K562 (cell line): ENCODE measurements around the gene AHNAK. TPM values are rescaled to one million over a fixed set of nuclear protein-coding genes. Genes with fewer than 3 reads are reported as not detected.
A peak's percentile ranks its signal among the peaks of the same experiment; 100 is the strongest.

Experiments
- ATAC-seq: fragments of 200-7000 bp; cut with Tn5 transposase; 3 replicates; pipeline ENCODE4 v1.9.1; 2020; ENCODE audit warnings: moderate library complexity
- BruUV-seq: library from RNA; stranded (reverse); fragments of 400-500 nt; replicated peaks from 2 replicates; lab custom pipeline; 2021; lab: Mats Ljungman, UMichigan
- CTCF ChIA-PET: fragments of 300-600 bp; formaldehyde crosslinking; extraction: SDS; loops from one replicate; lab custom pipeline; 2021; ENCODE audit warnings: low intra/inter-chr PET ratio; lab: Yijun Ruan, JAX
- POLR2A ChIA-PET: fragments of 300-600, 350-650 bp; sonication (Branson Sonifier 250); formaldehyde crosslinking; extraction: SDS; loops from one replicate; lab custom pipeline; 2021; ENCODE audit warnings: antibody characterized with exemption, inconsistent platforms; lab: Yijun Ruan, JAX
- DNase-seq, 4 experiments: peaks; one replicate each; pipeline versions ENCODE4 v3.0.0 to v3.0.0-alpha.2; 2011 to 2018; ENCODE audit warnings: low spot score in 3 of 4, mixed read lengths in 3 of 4; ENCODE audit errors: extremely low read depth in 1 of 4
- FAIRE-seq: peaks from 2 replicates; lab custom pipeline; 2011; peaks lifted over from hg19 to GRCh38; lab: Jason Lieb, UNC
- H2AFZ ChIP-seq: 2 replicates; pipeline ENCODE4 v1.6.0; 2011; ENCODE audit warnings: low read depth, low read length, control low read depth, inconsistent platforms
- H3K27ac ChIP-seq: fragments of 200-600 bp; 3 replicates; pipeline ENCODE4 v1.8.0; 2011; ENCODE audit warnings: low read depth, mild to moderate bottlenecking, control low read depth, inconsistent platforms, low read length, moderate library complexity, mixed read lengths; ENCODE audit errors: extremely low read depth
- H3K27me3 ChIP-seq, 2 experiments: fragments of 300-600 bp in 1 of 2; 2 replicates in 1 of 2; 3 replicates in 1 of 2; pipeline versions ENCODE4 v1.6.0 to v1.8.0; 2011; ENCODE audit warnings: inconsistent platforms in 2 of 2, low read length in 2 of 2, mild to moderate bottlenecking in 1 of 2, mixed read lengths in 1 of 2, moderate library complexity in 1 of 2; ENCODE audit not compliant: control insufficient read depth in 2 of 2, insufficient read depth in 2 of 2
- H3K36me3 ChIP-seq: fragments of 300-600 bp; 3 replicates; pipeline ENCODE4 v1.8.0; 2011; ENCODE audit warnings: mild to moderate bottlenecking, low read length, inconsistent platforms; ENCODE audit not compliant: control insufficient read depth, insufficient read depth
- H3K4me1 ChIP-seq, 2 experiments: fragments of 200-600 bp in 1 of 2; replicated peaks in 1 of 2; 2 replicates in 1 of 2; 3 replicates in 1 of 2; pipeline versions ENCODE4 v1.5.1 to v1.8.0; 2011; ENCODE audit warnings: inconsistent platforms in 2 of 2, low read length in 2 of 2, mild to moderate bottlenecking in 1 of 2, mixed read lengths in 1 of 2, moderate library complexity in 1 of 2; ENCODE audit not compliant: control insufficient read depth in 2 of 2, insufficient read depth in 2 of 2
- H3K4me2 ChIP-seq: 2 replicates; pipeline ENCODE4 v1.6.1; 2011; ENCODE audit warnings: low read length, control low read depth, inconsistent platforms, mixed read lengths; ENCODE audit not compliant: insufficient read depth
- H3K4me3 ChIP-seq: fragments of 200-600 bp; sonication (generic), shearing (Covaris generic); 2 replicates; pipeline ENCODE4 v1.5.1; 2016; ENCODE audit warnings: control low read depth, inconsistent platforms
- H3K79me2 ChIP-seq: fragments of 200-600 bp; 3 replicates; pipeline ENCODE4 v1.8.0; 2011; ENCODE audit warnings: low read length, inconsistent platforms; ENCODE audit not compliant: control insufficient read depth, insufficient read depth
- H3K9ac ChIP-seq, 2 experiments: 2 replicates each; pipeline versions ENCODE4 v1.6.0 to v1.6.1; 2011; ENCODE audit warnings: low read depth in 2 of 2, low read length in 2 of 2, control low read depth in 1 of 2, inconsistent platforms in 1 of 2, mild to moderate bottlenecking in 1 of 2, mixed read lengths in 1 of 2; ENCODE audit not compliant: insufficient read depth in 1 of 2
- H3K9me1 ChIP-seq: one replicate; pipeline ENCODE4 v1.6.0; 2011; ENCODE audit warnings: inconsistent platforms, mild to moderate bottlenecking, low read length, moderate library complexity; ENCODE audit not compliant: control insufficient read depth, insufficient read depth
- H3K9me3 ChIP-seq: replicated peaks from 2 replicates; pipeline ENCODE4 v1.5.1; 2011; ENCODE audit warnings: low read depth, low read length, inconsistent platforms; ENCODE audit not compliant: control insufficient read depth, insufficient read depth
- H4K20me1 ChIP-seq: replicated peaks from 2 replicates; pipeline ENCODE4 v1.6.1; 2011; ENCODE audit warnings: low read length, inconsistent platforms, mixed read lengths; ENCODE audit not compliant: control insufficient read depth, insufficient read depth
- ARID1B ChIP-seq: fragments of 450-650 bp; IDR thresholded peaks from 2 replicates; pipeline ENCODE4 v1.6.1; 2016; ENCODE audit warnings: antibody characterized with exemption, mild to moderate bottlenecking, inconsistent platforms
- CBFA2T2 ChIP-seq: fragments of 450-650 bp; conservative IDR thresholded peaks from 2 replicates; pipeline ENCODE4 v1.6.1; 2017; ENCODE audit warnings: mild to moderate bottlenecking
- CBFA2T3 ChIP-seq: fragments of 450-650 bp; IDR thresholded peaks from 2 replicates; pipeline ENCODE4 v1.6.1; 2017
- CREM ChIP-seq: IDR thresholded peaks from 2 replicates; pipeline ENCODE4 v1.6.1; 2014; ENCODE audit warnings: antibody characterized with exemption, low read depth
- CTBP1 ChIP-seq: fragments of 450-650 bp; IDR thresholded peaks from 2 replicates; pipeline ENCODE4 v1.6.1; 2016; ENCODE audit warnings: borderline replicate concordance
- EGR1 ChIP-seq: fragments of 450-650 bp; conservative IDR thresholded peaks from 2 replicates; pipeline ENCODE4 v1.6.1; 2017; ENCODE audit warnings: mild to moderate bottlenecking
- ESRRA ChIP-seq: fragments of 450-650 bp; IDR thresholded peaks from 2 replicates; pipeline ENCODE4 v1.6.1; 2014; ENCODE audit warnings: low read depth, mild to moderate bottlenecking, moderate library complexity, borderline replicate concordance
- JUND ChIP-seq, 2 experiments: IDR thresholded peaks; 2 replicates in 1 of 2; 3 replicates in 1 of 2; pipeline ENCODE4 v1.6.1; 2011; ENCODE audit warnings: borderline replicate concordance in 2 of 2, low read depth in 2 of 2, low read length in 2 of 2, improper control_type of control experiment in 1 of 2, missing biosample characterization in 1 of 2, missing genetic modification characterization in 1 of 2, missing genetic modification reagents in 1 of 2
- MAFK ChIP-seq: IDR thresholded peaks from 2 replicates; pipeline ENCODE4 v1.6.1; 2011; ENCODE audit warnings: low read length, improper control_type of control experiment
- RCOR1 ChIP-seq, 2 experiments: IDR thresholded peaks; 2 replicates each; pipeline ENCODE4 v1.6.1; 2012; ENCODE audit warnings: low read depth in 2 of 2, low read length in 2 of 2, borderline replicate concordance in 1 of 2, improper control_type of control experiment in 1 of 2
- SOX6 ChIP-seq: fragments of 450-650 bp; IDR thresholded peaks from 2 replicates; pipeline ENCODE4 v1.6.1; 2014; ENCODE audit warnings: mild to moderate bottlenecking
- TAL1 ChIP-seq: fragments of 450-650 bp; IDR thresholded peaks from 2 replicates; pipeline ENCODE4 v1.6.1; 2016; ENCODE audit warnings: mild to moderate bottlenecking
- TCF3 ChIP-seq: sonication (generic); formaldehyde crosslinking; IDR thresholded peaks from 2 replicates; pipeline ENCODE4 v1.4.0; 2020; ENCODE audit warnings: mild to moderate bottlenecking, missing genetic modification reagents
- TEAD4 ChIP-seq, 2 experiments: sonication (generic) in 1 of 2; formaldehyde crosslinking in 1 of 2; IDR thresholded peaks; 2 replicates each; pipeline versions ENCODE4 v1.6.1 to v1.8.0; 2012 to 2022; ENCODE audit warnings: borderline replicate concordance in 1 of 2, inconsistent platforms in 1 of 2, low read length in 1 of 2, mild to moderate bottlenecking in 1 of 2, missing genetic modification reagents in 1 of 2
- ZBTB7A ChIP-seq: IDR thresholded peaks from 2 replicates; pipeline ENCODE4 v1.6.1; 2011; ENCODE audit warnings: low read depth, mild to moderate bottlenecking, low read length, moderate library complexity, borderline replicate concordance; ENCODE audit not compliant: control insufficient read depth
- WGBS: fragments of 100-300 bp; shearing (Covaris generic); methylation state at CpG from one replicate; pipeline ENCODE4 v1.1.6; 2016; ENCODE audit warnings: low coverage, mixed read lengths; ENCODE audit not compliant: insufficient coverage; ENCODE audit errors: missing lambda C conversion rate; 5-methylcytosine and 5-hydroxymethylcytosine counted together
- in situ Hi-C: fragments of 300-500 bp; cut with MboI; formaldehyde crosslinking; loops from 4 replicates; pipeline ENCODE4 v1.15.0; 2018; ENCODE audit warnings: inconsistent platforms, mixed read lengths
- intact Hi-C: fragments of 100-400 bp; cut with micrococcal nuclease; formaldehyde crosslinking; loops from 2 replicates; pipeline ENCODE4 v1.14.2; 2022
- polyA plus RNA-seq, 8 experiments: library from polyadenylated mRNA; depleted of rRNA in 4 of 8; stranded (reverse) in 5 of 8; unstranded in 3 of 8; fragments of >200 nt; fragmentation: Nextera tagmentation in 2 of 8; fragmentation: Illumina TruSeq in 1 of 8; extraction: Ambion mirVana in 2 of 8; extraction: Trizol in 1 of 8; gene quantifications; 2 replicates each; pipeline versions ENCODE4 v1.2.1 to v1.2.3, GENCODE V29; 2011 to 2014; ENCODE audit warnings: inconsistent platforms in 1 of 8, missing spikeins in 1 of 8
- total RNA-seq, 7 experiments: library from RNA; depleted of rRNA in 6 of 7; stranded (reverse); fragments of >200 nt in 6 of 7; fragmentation: Illumina TruSeq in 2 of 7; extraction: Trizol in 2 of 7; gene quantifications; 2 replicates each; pipeline versions ENCODE4 v1.2.1 to v1.2.3, GENCODE V29; 2011 to 2021; ENCODE audit warnings: low replicate concordance in 1 of 7
- TF ChIP-seq, protein P1 (sequence below): fragments of 200-400 bp; formaldehyde crosslinking; IDR thresholded peaks from 2 replicates; pipeline ENCODE4 v1.6.1; 2017; ENCODE audit warnings: mild to moderate bottlenecking, low read depth, low read length, moderate library complexity
- TF ChIP-seq, protein P2 (sequence below): fragments of 250-450 bp; sonication (Bioruptor Pico); IDR thresholded peaks from 2 replicates; pipeline ENCODE4 v1.4.0; 2020

Gene AHNAK
- total and polyA plus RNA-seq, 9 of the 15 experiments (the other 6 are each of a cell fraction or from before 2014, with no cell fraction given), result 1.5 to 89.7 (median 45.0) TPM

DNA sequence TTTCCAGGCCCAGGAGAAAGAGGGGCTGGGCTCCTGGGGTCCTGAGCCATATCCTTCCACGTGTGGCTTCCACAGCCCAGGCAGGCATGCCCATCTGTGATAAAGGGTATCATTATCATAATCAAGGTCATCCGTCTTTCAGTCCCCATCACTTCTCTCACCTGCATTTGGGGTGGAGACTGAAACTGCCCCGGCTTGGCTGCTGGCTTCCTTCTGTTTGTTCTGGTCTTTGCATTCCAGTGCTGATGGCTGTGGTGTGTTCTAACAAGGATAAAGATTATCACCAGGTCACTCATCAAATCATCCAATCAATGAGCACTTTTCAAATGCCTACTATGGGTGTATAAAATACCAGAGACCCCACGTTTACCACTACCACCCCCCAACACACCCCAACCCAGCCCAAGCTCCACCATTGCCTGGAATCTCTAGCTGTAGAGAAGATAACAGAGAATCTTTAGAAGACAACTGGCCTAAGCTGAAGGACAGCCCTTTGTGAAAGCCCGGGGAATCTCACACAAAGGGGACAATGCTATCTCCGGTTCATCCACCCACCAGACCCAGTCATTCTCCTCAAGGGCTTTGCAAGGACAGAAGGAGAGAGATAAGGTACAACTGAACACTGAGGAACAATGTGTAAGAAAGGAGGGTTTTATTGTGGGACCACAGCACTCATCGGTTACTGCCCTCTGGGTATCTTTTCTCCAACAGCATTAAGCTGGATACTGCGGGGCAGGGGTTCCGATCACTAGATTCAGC, 54.9 kb downstream of the AHNAK start:
- H3K4me3 ChIP-seq, result no peak overlapping the region
- peak; percentile 69 for FAIRE-seq
- WGBS, result 19% methylated on average over 9 of the region's 9 CpGs
- no peaks in the 10 kb centered on the region for H3K79me2 ChIP-seq
- H3K4me2 ChIP-seq, result peak overlapping the region; percentile 58
- CTCF ChIA-PET, result no interaction called here
- no TSS peak for BruUV-seq
- H3K9me1 ChIP-seq, result no peaks in the 10 kb centered on the region
- peak overlapping the region; percentile 7 to 56; a peak in 1 of 4 replicates for H3K9ac ChIP-seq
- H2AFZ ChIP-seq, result peak overlapping the region; percentile 58
- no peaks in the 10 kb centered on the region for H3K9me3 ChIP-seq
- in situ Hi-C loops, result no loop called here
- H4K20me1 ChIP-seq, result no peaks in the 10 kb centered on the region
- H3K27me3 ChIP-seq, result no peaks in the 10 kb centered on the region
- peak in 3 of 4 experiments; percentile 29 to 71 (median 65) for DNase-seq
- H3K27ac ChIP-seq, result no peak overlapping the region
- POLR2A ChIA-PET, result interaction anchor here (1.3 to 1.4 kb wide), 2 partner anchors 9 to 17 kb away, joined by 4 to 5 read pairs; no protein-coding TSS in a partner anchor
- ATAC-seq, result peak; percentile 72
- H3K36me3 ChIP-seq, result no peaks in the 10 kb centered on the region
- intact Hi-C loops, result no loop called here
- peaks cover 0 to 16% of the 10 kb centered on the region in 2 experiments; a peak in 3 of 5 replicates for H3K4me1 ChIP-seq
- TF ChIP-seq CREM, result 0 out of 2 replicates have a peak, but pooled peaks have one; percentile 14
- peak; percentile 30; the same call in 1 of the 2 replicates for TF ChIP-seq JUND (IDR thresholded peaks at IDR 0.05; ENCODE audit: borderline replicate concordance, low read depth, low read length)
- no peak for TF ChIP-seq JUND (tag; IDR thresholded peaks at IDR 0.05; ENCODE audit: borderline replicate concordance, low read depth, low read length)
- peak; percentile 29; the same call in 1 of the 2 replicates for TF ChIP-seq TCF3 (CRISPR knock-in tag)
- TF ChIP-seq RCOR1 (IDR thresholded peaks at IDR 0.05; ENCODE audit: borderline replicate concordance in 1 of 2, low read depth in 2 of 2, low read length in 2 of 2), result peak in 1 of 2 experiments; percentile 17; a peak in 1 of 4 replicates
- peak; percentile 44; the same call in 1 of the 2 replicates for TF ChIP-seq TEAD4 (IDR thresholded peaks at IDR 0.05; ENCODE audit: low read length)
- TF ChIP-seq TEAD4 (CRISPR knock-in tag; IDR thresholded peaks at IDR 0.05; ENCODE audit: borderline replicate concordance), result no peak
- TF ChIP-seq ARID1B, result peak; percentile 40; the same call in 1 of the 2 replicates
- TF ChIP-seq TAL1, result peak; percentile 10; the same call in 1 of the 2 replicates
- no peak for TF ChIP-seq MAFK
- TF ChIP-seq, protein P1, sequence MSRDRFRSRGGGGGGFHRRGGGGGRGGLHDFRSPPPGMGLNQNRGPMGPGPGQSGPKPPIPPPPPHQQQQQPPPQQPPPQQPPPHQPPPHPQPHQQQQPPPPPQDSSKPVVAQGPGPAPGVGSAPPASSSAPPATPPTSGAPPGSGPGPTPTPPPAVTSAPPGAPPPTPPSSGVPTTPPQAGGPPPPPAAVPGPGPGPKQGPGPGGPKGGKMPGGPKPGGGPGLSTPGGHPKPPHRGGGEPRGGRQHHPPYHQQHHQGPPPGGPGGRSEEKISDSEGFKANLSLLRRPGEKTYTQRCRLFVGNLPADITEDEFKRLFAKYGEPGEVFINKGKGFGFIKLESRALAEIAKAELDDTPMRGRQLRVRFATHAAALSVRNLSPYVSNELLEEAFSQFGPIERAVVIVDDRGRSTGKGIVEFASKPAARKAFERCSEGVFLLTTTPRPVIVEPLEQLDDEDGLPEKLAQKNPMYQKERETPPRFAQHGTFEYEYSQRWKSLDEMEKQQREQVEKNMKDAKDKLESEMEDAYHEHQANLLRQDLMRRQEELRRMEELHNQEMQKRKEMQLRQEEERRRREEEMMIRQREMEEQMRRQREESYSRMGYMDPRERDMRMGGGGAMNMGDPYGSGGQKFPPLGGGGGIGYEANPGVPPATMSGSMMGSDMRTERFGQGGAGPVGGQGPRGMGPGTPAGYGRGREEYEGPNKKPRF, result no peak
- TF ChIP-seq, protein P2, sequence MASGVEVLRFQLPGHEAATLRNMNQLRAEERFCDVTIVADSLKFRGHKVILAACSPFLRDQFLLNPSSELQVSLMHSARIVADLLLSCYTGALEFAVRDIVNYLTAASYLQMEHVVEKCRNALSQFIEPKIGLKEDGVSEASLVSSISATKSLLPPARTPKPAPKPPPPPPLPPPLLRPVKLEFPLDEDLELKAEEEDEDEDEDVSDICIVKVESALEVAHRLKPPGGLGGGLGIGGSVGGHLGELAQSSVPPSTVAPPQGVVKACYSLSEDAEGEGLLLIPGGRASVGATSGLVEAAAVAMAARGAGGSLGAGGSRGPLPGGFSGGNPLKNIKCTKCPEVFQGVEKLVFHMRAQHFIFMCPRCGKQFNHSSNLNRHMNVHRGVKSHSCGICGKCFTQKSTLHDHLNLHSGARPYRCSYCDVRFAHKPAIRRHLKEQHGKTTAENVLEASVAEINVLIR, result no peak
- TF ChIP-seq CBFA2T2, result peak; percentile 34
- TF ChIP-seq ZBTB7A, result 0 out of 2 replicates have a peak, but pooled peaks have one; percentile 11
- TF ChIP-seq EGR1, result peak; percentile 62
- peak; percentile 67 for TF ChIP-seq CBFA2T3
- TF ChIP-seq CTBP1, result peak; percentile 58
- TF ChIP-seq SOX6, result peak; percentile 84
- peak; percentile 93 for TF ChIP-seq ESRRA
